NCI-H748 (cell line): ENCODE data around the gene TMEM170B.

Experiments
- DNase-seq: peaks from one replicate; lab custom pipeline; 2025; ENCODE audit not compliant: unreplicated experiment; lab: John Stamatoyannopoulos, UW

The TMEM170B gene

DNA sequence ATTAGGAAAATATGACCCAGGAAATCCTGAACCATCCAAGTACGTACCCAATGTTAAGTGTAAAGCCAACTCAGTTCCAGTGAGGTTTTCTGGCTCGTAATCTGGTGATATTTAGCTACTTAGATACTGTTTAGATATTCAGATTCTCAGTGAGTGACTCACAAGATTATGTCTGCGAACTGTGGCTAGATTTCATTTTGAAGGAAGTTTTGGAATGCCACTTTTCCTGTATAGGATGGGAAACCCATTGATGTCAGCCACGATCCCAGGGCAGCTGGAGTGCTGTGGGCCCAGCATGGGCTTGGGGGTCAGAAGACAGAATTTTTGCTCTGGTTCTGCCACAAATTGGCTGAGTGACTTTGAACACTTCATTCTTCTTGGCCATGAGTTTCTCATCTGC lies 76.3 kb downstream of the TMEM170B start:
- DNase-seq = no peak

DNA sequence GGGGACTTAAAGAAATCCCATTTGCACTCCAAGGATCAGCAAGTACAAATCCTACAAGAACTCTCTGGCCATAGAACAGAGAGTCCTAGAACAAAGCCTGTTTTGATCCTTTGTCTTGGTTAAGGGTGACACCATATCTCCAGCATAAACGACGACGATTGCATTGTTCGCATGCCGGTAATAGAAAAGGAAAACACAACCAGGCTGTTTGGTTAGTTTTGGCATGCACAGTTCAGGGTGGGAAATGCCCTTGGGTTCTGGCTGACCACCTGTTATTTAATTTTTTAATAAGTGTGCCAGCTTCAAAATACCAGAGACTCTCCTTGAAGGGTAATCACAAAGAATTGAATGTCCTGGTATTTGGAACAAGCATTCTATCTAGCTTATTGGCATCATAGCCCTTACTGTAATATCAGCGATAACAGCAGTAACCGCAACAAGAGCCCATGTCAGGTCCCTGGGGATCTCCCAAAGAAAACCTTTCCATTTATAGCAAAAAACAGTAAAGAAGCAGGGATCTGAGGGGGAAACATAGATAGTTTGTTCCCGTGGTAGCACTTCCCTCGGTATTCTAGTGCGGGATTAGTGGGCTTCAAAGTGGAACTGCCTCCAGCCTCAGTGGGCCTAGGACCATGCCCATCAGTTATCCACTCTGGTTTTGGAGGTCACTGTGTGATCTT lies 77.1 kb downstream of the TMEM170B start:
- DNase-seq = no peak

DNA sequence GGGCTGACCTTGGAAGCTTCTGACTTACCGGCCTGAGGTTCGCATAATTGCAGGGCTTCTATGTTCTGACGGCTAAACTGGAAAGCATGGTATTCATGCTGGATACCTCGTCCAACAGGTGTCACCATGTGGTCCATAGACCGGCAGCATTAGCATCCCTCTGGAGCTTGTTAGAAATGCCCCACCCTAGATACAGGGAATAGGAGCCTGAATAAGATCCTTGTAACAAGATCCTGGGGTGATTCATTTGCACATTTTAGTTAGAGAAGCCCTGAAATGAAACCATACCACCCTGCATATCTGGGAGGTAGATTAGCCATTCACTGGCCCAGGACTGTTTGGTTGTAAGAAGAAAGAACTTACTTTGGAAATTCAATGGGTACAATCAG lies 77.7 kb downstream of the TMEM170B start:
- DNase-seq = no peak

DNA sequence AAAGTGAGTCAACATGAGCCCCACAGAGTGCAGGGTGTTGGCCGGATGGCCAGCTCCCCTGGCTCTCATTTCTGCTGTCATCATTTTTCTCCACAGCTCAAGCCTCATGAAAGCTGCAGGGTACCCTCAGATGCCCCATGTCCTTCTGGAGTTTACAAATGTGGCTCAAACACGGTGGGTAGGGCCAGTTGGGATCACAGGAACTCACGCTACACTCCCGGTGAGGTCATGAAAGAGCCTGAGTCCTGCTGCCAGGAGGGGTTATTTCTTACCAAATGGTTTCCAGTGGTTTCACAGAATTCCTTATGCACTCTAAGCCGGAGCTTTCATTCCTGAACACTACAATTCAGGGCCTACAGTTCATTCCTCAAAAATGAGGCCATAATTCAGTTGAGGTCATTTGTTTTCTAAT lies 78.7 kb downstream of the TMEM170B start:
- no peak for DNase-seq

DNA sequence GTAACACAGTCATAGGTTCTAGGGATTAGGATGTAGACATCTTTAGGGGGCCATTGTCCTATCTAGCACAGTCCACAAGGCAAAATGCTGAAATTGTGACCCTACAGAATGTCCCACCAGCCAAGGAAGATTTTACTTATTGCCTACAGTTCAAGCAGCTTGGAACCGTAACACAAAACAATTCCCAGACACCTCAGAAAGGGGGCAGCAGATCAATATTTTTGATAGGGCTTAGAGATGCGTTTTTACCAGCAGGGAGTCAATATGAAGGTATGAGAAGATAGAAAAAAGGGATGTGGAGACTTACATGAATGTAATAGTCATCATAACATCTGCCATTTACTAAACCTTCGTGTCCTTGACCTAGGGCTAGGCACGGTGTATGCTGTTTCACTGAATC lies 81.0 kb downstream of the TMEM170B start:
- DNase-seq = peak; percentile 19

DNA sequence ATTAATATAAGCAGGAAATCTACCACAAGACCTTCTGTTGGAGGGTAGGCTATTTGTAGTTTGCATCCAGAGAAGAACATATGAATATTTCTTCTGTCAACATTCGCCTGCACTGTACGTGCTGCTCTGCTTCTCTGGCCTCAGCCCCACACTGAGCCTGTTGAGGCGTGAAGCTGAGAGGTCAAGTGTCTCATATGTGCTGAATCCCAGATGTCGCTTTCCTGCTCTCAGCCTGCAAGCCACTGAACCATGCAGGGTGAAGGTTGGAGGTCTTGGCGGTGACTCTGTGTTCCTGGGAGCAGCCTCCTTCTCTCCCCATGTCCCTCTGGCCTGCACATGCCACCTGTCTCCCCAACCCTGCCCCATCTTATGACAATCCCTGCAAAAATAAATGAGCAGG lies 83.6 kb downstream of the TMEM170B start:
- peak; percentile 49 for DNase-seq

DNA sequence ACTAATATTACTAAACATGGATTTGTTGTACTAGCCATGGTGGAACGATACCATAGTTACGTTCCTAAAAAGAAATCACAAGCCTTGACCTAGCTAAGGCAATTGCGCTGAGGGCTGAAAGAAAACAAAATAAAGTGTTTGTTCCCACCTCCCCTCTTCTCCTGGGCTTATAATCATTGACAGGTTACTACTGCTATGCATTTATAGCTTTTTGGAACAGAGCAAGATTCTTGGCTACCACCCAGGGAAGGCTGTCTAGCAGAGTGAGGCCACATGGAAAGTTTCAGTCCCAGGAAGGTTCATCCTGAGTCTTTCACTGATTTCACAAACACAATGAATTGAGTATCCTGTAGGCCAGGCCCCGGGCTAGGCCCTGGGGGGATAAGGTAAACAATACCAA lies 84.6 kb downstream of the TMEM170B start:
- DNase-seq = no peak

DNA sequence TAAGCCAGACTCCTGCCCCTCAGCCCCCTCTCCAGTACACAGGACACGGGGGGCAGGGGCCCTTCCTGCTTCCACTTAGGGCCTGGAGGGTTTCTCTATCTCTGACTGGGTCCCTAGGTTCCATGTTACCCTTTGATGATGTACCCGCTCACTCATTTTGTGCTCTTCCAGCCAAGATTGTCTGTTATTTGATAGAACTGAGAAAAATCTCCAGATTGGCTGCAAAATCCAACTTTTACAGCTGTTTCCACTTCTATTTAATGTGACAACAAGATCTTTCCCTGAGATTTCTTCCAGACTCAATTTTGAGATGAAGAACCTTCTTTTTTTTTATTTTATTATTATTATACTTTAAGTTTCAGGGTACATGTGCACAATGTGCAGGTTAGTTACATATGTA lies 85.7 kb downstream of the TMEM170B start:
- DNase-seq = no peak

DNA sequence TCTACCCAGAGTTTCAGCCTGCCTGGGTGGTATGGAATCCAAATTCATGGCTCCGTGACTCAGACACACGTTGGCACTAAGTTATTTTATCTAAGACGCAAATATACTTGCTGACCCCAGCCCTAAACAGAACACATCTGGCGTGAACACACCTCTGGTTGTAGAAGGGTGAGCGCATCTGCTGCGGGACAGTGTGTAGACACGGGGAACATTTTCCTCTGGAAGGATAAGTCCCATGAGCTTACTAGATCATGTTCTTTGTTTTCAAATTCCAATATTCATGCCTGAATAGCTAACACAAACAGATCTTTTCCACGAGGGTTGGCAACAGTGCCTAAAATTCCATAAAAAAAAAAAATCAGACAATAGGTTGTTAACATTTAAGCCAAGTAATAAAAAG lies 87.8 kb downstream of the TMEM170B start:
- DNase-seq = no peak

DNA sequence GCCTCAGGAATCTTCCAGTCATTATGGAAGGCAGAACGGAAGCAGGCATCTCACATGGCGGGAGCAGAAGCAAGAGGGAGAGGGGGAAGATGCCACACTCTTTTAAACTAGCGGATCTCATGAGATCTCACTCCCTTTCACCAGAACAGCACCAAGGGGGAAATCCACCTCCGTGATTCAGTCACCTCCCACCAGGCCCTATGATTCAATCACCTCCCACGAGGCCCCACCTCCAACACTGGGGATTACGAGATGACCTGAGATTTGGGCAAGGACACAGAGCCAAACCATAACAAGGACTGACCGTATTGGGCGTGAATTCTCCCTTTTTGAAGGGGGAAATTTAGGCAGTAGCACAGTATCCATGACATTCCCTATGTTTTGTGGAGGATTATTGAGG lies 88.8 kb downstream of the TMEM170B start:
- no peak for DNase-seq

DNA sequence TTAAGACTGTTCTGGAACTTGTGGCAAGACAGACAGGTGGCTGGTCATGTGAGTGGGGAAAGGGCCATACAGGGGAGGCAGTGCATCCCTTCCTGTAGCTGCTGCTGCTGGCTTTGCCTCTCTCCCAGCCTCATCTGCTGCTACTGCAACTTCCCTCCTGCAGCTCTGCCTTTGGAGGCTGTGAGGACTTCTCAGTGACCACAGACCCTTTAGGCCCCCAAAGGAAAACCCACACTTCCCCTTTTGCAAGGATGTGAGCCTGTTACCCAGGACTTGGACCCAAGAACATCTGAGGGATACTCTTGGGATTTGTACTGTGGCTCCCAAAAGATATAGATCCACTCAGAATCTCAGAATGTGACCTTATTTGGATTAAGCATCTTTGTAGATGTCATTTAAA lies 91.0 kb downstream of the TMEM170B start:
- no peak for DNase-seq

DNA sequence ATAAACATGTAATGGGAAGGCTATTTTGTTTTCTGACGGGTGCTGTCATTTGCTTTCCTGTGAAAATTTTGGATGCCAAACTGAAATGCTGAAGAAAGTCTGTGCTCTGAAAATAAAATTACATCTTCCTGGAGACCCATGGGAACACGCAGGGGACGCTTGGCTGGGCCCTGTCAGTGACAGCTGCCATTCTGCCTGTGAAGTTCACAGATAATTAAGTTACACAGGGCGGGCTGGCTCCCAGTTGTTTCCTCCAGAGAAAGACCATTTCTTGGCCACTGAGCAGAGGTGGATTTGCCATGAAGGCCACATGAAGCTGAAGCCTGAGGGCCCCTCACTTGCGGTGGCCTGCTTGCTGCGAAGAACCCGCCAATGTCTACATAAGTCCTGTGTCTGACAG lies 93.5 kb downstream of the TMEM170B start:
- no peak for DNase-seq

DNA sequence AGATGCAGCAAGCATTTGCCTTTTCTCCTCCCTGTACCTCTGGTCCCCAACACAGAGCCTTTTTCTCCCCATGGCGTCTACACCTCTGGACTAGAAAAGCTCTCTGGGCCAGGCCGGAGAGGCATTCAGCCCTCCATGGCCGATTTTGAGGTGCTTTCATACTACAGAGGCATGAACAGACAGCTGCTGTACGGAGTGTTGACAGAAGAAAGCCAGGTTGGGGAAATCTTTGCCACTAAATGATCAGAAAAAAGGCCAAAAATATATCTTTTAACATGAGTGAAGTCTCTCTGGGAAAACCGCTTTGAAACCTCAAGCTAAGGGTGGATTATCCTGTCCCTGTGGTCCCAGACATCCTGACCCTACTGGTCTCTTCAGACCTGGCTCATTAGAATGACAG lies 94.0 kb downstream of the TMEM170B start:
- DNase-seq = no peak

DNA sequence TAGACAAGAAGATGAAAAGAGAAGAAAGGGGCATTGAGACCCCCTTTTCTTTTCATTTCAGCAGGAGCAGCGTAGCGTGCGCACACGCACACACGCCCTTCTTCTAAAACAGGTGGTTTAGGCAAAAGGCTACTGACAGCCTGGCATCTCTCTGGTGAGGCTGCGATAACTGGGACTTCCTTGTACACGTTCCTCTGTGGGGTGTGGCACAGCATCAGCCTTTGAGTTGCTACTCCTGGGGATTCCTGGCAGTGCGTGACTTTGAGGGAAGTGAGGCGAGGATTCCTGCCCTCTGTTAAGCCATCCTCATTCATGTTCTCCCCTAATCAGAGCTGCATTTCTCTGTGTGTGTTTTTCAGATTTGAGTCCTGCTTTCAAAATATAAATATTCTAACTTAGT lies 94.7 kb downstream of the TMEM170B start:
- DNase-seq = no peak

DNA sequence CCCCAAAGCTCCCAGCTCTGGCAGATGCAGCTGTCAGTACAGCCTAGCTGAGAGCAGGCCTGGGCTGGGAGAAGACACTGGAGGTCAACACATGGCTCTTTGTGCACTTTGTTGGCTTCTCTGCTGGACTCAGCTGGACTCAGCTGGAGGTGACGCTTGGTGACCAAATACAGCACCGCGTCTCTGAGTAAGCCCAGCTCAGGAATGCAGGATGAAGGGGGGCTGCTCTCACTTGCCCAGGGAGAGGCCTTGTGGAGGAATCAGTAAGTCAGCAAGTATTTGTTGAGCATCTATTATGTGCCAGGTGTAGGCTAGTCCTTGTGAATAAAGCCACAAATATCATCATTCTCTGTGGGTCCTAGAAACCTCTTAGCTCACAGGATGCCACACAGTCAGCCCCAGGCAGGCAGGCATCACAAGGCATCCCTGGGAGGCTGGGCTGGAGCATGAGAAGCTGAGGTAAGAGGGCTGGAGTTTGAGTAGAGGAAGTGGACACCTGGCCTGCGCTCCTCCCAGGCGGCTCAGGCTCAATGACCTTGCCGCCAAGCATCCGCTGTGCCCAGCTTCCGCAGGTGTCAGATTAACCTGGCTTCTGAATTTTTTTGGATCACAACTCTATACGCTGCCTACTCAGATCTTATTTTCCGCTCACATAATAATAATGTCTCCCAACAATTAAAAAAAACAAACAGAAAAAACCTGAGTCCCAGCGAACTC lies 95.4 kb downstream of the TMEM170B start:
- DNase-seq = no peak
